MM.1S (cell line): ENCODE results near the gene GATA6.

Experiments
- DNase-seq: peaks from one replicate; pipeline ENCODE4 v3.0.0-alpha.2; 2015
- H2AFZ ChIP-seq: fragments of 300-600 bp; sonication (generic); 2 replicates; pipeline ENCODE4 v1.6.0; 2016; ENCODE audit warnings: antibody characterized with exemption, low read length
- H3F3A ChIP-seq: fragments of 300-600 bp; sonication (generic); 2 replicates; pipeline ENCODE4 v1.6.1; 2016; ENCODE audit warnings: mild to moderate bottlenecking, antibody characterized with exemption, low read length, moderate library complexity, mixed read lengths; ENCODE audit not compliant: insufficient read depth
- H3K27ac ChIP-seq: fragments of 300-600 bp; sonication (generic); 2 replicates; pipeline ENCODE4 v1.5.1; 2016; ENCODE audit warnings: mild to moderate bottlenecking, low read length
- H3K27me3 ChIP-seq: fragments of 300-600 bp; sonication (generic); replicated peaks from 2 replicates; pipeline ENCODE4 v1.6.0; 2016; ENCODE audit warnings: low read length; ENCODE audit not compliant: insufficient read depth
- H3K36me3 ChIP-seq: fragments of 300-600 bp; sonication (generic); replicated peaks from 2 replicates; pipeline ENCODE4 v1.6.1; 2016; ENCODE audit warnings: mild to moderate bottlenecking, low read length, mixed read lengths; ENCODE audit not compliant: insufficient read depth
- H3K4me1 ChIP-seq: fragments of 300-600 bp; sonication (generic); 2 replicates; pipeline ENCODE4 v1.6.1; 2016; ENCODE audit warnings: low read length, mixed read lengths
- H3K4me2 ChIP-seq: fragments of 300-600 bp; sonication (generic); 2 replicates; pipeline ENCODE4 v1.6.0; 2016; ENCODE audit warnings: low read depth, low read length
- H3K4me3 ChIP-seq: fragments of 300-600 bp; sonication (generic); 2 replicates; pipeline ENCODE4 v1.5.1; 2016; ENCODE audit warnings: low read length, mixed read lengths
- H3K79me2 ChIP-seq: fragments of 300-600 bp; sonication (generic); 2 replicates; pipeline ENCODE4 v1.6.1; 2016; ENCODE audit warnings: mixed run types, low read length, mixed read lengths
- H3K9ac ChIP-seq: fragments of 300-600 bp; sonication (generic); 2 replicates; pipeline ENCODE4 v1.6.1; 2016; ENCODE audit warnings: low read length, mixed read lengths
- H3K9me2 ChIP-seq: fragments of 300-600 bp; sonication (generic); replicated peaks from 2 replicates; pipeline ENCODE4 v1.6.1; 2016; ENCODE audit warnings: mild to moderate bottlenecking, low read length, mixed read lengths; ENCODE audit not compliant: insufficient read depth
- H3K9me3 ChIP-seq: fragments of 300-600 bp; sonication (generic); replicated peaks from 2 replicates; pipeline ENCODE4 v1.6.1; 2016; ENCODE audit warnings: mild to moderate bottlenecking, low read length, mixed read lengths; ENCODE audit not compliant: insufficient read depth
- H4K20me1 ChIP-seq: fragments of 300-600 bp; sonication (generic); 2 replicates; pipeline ENCODE4 v1.6.1; 2016; ENCODE audit warnings: mild to moderate bottlenecking, low read length, moderate library complexity, mixed read lengths; ENCODE audit not compliant: insufficient read depth
- EZH2 ChIP-seq: fragments of 300-600 bp; sonication (generic); optimal IDR thresholded peaks from 2 replicates; pipeline ENCODE3; 2017; ENCODE audit warnings: low read depth, mild to moderate bottlenecking, antibody characterized with exemption, low read length, mixed read lengths
- EZH2phosphoT487 ChIP-seq: fragments of 300-600 bp; sonication (generic); IDR thresholded peaks from 2 replicates; pipeline ENCODE4 v1.6.1; 2018; ENCODE audit warnings: antibody characterized with exemption, low read length
- TF ChIP-seq, protein P1 (sequence below): fragments of 300-600 bp; sonication (generic); IDR thresholded peaks from 2 replicates; pipeline ENCODE4 v1.5.1; 2016; ENCODE audit warnings: antibody characterized with exemption, low read length, mixed read lengths

Gene GATA6

DNA sequence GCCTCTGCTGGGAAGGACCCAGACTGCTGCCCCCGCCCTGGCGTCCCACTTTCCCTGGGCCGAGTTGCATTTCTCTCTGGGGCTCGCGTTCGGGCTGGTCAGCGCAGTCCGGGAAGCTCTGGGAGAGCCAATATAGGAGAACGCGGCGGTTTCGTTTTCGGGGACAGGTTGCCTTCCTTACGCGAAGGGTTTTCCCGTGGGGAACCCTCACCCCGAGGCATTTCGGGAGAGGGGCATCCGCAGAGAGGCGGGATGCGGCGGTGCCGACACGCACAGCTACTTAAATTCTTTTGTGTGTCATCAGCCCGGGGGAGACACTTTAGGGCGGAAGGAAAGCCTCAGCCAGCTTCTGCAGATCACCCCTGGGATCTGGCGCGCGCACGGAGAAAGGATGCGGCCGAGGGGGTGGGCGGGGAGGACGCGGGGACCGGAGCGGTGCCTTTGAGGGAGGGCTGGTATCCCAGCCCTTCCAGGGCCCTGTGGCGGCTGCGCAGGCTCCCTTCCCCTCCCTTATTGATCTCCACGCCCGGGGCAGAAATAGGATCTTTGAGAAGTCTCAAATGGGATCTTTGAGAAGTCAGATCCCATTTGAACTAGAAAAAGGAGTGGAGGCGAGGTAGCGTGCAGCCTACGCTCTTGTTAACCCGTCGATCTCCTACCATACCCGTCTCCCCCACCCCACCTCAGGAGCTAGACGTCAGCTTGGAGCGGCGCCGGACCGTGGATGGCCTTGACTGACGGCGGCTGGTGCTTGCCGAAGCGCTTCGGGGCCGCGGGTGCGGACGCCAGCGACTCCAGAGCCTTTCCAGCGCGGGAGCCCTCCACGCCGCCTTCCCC lies 1.2 kb downstream of the GATA6 start:
- Histone ChIP-seq H3K9me3 (no peaks in the 10 kb centered on the region), H3K4me2 (no peak overlapping the region), H3K4me3 (no peak overlapping the region), H3K27ac (no peak overlapping the region), H3K27me3 (no peaks in the 10 kb centered on the region), H4K20me1 (no peaks in the 10 kb centered on the region), H3K79me2 (no peaks in the 10 kb centered on the region), H2AFZ (no peak overlapping the region), H3K9ac (no peak overlapping the region), H3K9me2 (no peaks in the 10 kb centered on the region), H3F3A (no peaks in the 10 kb centered on the region), H3K4me1 (no peaks in the 10 kb centered on the region), H3K36me3 (no peaks in the 10 kb centered on the region)
- no peak for DNase-seq
- TF ChIP-seq EZH2phosphoT487 (no peak), EZH2 (no peak)
- TF ChIP-seq, protein P1, sequence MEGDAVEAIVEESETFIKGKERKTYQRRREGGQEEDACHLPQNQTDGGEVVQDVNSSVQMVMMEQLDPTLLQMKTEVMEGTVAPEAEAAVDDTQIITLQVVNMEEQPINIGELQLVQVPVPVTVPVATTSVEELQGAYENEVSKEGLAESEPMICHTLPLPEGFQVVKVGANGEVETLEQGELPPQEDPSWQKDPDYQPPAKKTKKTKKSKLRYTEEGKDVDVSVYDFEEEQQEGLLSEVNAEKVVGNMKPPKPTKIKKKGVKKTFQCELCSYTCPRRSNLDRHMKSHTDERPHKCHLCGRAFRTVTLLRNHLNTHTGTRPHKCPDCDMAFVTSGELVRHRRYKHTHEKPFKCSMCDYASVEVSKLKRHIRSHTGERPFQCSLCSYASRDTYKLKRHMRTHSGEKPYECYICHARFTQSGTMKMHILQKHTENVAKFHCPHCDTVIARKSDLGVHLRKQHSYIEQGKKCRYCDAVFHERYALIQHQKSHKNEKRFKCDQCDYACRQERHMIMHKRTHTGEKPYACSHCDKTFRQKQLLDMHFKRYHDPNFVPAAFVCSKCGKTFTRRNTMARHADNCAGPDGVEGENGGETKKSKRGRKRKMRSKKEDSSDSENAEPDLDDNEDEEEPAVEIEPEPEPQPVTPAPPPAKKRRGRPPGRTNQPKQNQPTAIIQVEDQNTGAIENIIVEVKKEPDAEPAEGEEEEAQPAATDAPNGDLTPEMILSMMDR: no peak

DNA sequence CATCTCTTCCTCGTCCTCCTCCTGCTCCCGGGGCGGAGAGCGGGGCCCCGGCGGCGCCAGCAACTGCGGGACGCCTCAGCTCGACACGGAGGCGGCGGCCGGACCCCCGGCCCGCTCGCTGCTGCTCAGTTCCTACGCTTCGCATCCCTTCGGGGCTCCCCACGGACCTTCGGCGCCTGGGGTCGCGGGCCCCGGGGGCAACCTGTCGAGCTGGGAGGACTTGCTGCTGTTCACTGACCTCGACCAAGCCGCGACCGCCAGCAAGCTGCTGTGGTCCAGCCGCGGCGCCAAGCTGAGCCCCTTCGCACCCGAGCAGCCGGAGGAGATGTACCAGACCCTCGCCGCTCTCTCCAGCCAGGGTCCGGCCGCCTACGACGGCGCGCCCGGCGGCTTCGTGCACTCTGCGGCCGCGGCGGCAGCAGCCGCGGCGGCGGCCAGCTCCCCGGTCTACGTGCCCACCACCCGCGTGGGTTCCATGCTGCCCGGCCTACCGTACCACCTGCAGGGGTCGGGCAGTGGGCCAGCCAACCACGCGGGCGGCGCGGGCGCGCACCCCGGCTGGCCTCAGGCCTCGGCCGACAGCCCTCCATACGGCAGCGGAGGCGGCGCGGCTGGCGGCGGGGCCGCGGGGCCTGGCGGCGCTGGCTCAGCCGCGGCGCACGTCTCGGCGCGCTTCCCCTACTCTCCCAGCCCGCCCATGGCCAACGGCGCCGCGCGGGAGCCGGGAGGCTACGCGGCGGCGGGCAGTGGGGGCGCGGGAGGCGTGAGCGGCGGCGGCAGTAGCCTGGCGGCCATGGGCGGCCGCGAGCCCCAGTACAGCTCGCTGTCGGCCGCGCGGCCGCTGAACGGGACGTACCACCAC lies 2.1 kb downstream of the GATA6 start:
- Histone ChIP-seq H3K4me3 (no peak overlapping the region), H3K9me3 (no peaks in the 10 kb centered on the region), H3K4me1 (no peaks in the 10 kb centered on the region), H3K36me3 (no peaks in the 10 kb centered on the region), H3K9ac (no peak overlapping the region), H3K27ac (no peak overlapping the region), H4K20me1 (no peaks in the 10 kb centered on the region), H2AFZ (no peak overlapping the region), H3F3A (no peaks in the 10 kb centered on the region), H3K79me2 (no peaks in the 10 kb centered on the region), H3K4me2 (no peak overlapping the region), H3K9me2 (no peaks in the 10 kb centered on the region), H3K27me3 (no peaks in the 10 kb centered on the region)
- TF ChIP-seq EZH2 (no peak), EZH2phosphoT487 (no peak)
- TF ChIP-seq, protein P1: no peak
- DNase-seq: no peak

DNA sequence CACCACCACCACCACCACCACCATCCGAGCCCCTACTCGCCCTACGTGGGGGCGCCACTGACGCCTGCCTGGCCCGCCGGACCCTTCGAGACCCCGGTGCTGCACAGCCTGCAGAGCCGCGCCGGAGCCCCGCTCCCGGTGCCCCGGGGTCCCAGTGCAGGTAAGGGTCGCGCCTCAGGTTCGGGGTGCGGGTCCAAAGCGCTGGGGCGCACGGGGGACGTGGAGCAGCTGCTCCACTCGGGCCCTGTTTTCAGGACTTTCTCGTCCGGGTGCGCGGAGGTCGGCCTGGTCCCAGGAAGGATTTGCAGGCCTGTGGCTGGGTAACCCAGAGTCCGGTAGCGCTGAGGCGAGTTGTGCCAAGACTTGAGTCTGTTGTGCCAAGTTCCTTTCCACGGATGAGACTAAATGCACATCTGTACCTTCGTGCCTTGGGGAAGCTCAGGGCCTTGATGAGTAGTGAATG lies 2.8 kb downstream of the GATA6 start:
- Histone ChIP-seq H3K4me1 (no peaks in the 10 kb centered on the region), H3K4me3 (no peak overlapping the region), H3K36me3 (no peaks in the 10 kb centered on the region), H3K9me3 (no peaks in the 10 kb centered on the region), H3K27me3 (no peaks in the 10 kb centered on the region), H3K9me2 (no peaks in the 10 kb centered on the region), H4K20me1 (no peaks in the 10 kb centered on the region), H3K27ac (no peak overlapping the region), H3K9ac (no peak overlapping the region), H3K4me2 (no peak overlapping the region), H3F3A (no peaks in the 10 kb centered on the region), H3K79me2 (no peaks in the 10 kb centered on the region), H2AFZ (no peak overlapping the region)
- TF ChIP-seq EZH2phosphoT487 (no peak), EZH2 (no peak)
- TF ChIP-seq, protein P1: no peak
- DNase-seq: no peak
